Heart left ventricle (tissue), 13 donors: ENCODE measurements around the gene PKIB.

ENCODE experiments used
- CTCF ChIP-seq, 12 donors: fragments of 200-600 bp; sonication (generic) in 4 of 12; IDR thresholded peaks; one replicate each; pipeline versions ENCODE4 v1.5.0 to v1.8.0; 2018 to 2022; ENCODE audit warnings: antibody characterized with exemption in 12 of 12, mild to moderate bottlenecking in 5 of 12
- POLR2A ChIP-seq, 2 donors: fragments of 450-650 bp; IDR thresholded peaks; one replicate each; pipeline ENCODE4 v1.6.1; 2017; ENCODE audit warnings: antibody characterized with exemption in 2 of 2, mild to moderate bottlenecking in 2 of 2, moderate library complexity in 2 of 2
- donor health status: ischemic (EF 13 %, LVEDD 7.1; RV severe dilation, severe dysfunction).
- donor health status: DM: no; HTN: yes; CAD: no.
- donor health status: DM: no; HTN: no; CAD: no.
- donor health status: ischemic (EF 25% LVEDD 6.9; RV normal size, moderate dysfunction).
- donor health status: ischemic (EF 25% LVEDD 5.7; RV mildly dilated, moderate dysfunction).
- donor health status: ischemic (EF 35%, LVEDD 5.7; RV mildly dilated, moderate dysfunction).
- donor health status: nonischemic (EF 11% LVEDD 7.7; RV severe dilation, severe dysfunction).
- donor health status: DM: yes; HTN: yes; CAD: no.
- donor health status: PGD.
- donor health status: ischemic (EF 29% LVEDD 5.4; RV normal size, mild dysfunction).
- donor health status: nonischemic (EF 23%, LVEDD 6.1; RV moderate dilation, normal function).

- no peak for TF ChIP-seq POLR2A (IDR thresholded peaks at IDR 0.05)
- TF ChIP-seq CTCF (IDR thresholded peaks at IDR 0.05): no peak
These were observed 162.7 kb downstream of the PKIB start for GRCh38 chr6:122772724-122773415.
